Measurements from ENCODE around the gene TBK1.

TBK1 gene

DNA sequence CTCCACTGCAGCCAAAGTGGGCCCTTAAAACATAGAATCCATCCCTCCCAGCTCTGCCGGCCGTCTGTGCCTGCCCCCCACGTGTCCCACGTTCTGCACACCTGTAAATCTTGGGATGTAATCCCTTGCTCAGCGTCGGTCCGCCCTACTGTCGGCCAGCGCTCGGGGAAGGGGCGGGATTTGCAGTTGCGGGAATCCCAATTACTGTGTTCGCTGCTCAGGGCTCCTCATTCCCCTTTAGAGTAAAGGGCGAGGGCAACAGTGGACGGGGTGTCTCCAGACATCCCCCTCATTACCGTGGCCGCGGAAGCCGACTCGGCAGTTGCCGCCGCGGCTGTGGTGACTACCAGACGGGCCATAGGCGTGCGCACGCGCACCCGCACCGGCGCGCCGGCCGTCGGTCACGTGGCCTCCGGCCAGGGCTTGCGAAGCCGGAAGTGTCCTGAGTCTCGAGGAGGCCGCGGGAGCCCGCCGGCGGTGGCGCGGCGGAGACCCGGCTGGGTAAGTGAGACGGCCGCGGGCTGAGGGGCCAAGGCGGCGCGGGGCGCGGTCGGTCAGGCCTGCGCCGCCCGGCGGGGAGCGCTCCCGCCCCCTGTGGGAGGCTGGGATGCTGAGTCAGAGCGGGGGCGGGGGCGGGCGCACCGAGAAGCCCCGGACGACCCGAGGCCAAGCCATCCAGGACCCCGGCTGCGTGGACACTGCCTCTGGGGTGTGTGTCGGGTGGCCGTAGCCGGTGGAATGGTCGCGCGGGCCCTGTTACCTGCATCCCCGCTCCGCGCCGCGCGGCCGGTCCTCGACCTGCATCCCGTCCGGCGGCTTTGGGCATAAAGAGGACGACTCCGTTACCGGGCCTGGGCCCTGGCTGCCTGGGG lies at the start of gene TBK1:
TBK1 (plus strand) TSS at position 434 of the 872 bp plus-strand sequence. CDS start 3,751 bp downstream, outside the sequence.
- peak; percentile 54 for DNase-seq

DNA sequence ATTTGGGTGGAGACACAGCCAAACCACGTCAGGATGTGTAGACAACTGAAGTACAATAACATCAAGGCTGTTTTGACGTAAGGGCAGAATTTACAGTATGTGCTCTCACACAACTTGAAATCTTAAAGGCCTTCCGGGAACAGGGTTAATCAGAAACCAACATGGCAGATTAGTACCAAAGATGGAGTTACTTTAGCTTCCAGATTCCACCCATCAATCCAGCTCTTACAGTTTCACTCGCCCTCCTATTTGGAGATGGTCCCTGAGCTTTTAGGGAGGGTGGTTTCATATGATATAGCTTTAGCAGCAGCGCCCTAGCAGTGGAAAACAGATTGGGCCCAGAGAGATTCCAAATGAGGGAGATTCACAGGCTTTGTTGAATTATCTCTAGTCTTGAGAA lies 49.7 kb upstream of the TBK1 start:
- no peak for DNase-seq

DNA sequence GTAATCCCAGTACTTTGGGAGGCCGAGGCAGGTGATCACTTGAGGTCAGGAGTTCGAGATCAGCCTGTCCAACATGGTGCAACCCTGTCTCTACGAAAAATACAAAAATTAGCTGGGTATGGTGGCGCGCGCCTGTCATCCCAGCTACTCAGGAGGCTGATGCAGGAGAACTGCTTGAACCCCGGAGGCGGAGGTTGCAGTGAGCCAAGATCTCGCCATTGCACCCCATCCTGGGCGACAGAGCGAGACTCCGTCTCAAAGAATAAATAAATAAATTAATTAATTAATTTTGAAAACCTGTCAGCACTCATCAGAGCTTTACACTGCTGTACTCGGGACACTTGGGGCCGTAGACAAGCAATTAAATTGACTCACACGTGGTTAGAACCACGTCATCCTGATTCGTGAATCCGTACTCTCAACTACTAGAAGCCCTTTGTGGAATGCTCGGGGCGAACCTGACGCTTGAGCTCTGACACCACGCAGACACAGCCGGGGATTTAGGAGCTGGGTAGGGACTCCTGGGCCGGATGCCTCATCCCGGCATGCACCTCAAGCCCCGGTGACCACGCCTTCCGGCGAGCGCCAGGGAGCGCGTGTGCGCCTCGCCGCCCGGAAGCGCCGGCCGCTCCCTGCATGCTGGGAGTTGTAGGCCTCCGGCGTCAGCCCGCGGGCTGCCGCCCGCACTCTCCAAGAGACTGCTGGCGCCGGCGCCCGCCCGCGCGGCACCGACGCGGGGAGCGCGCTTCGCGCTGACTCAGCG lies 48.0 kb upstream of the TBK1 start, which contains the start of gene XPOT:
XPOT (plus strand) TSS at position 686 of the 763 bp plus-strand sequence. CDS start 5,644 bp downstream, outside the sequence.
- peak; percentile 93 for DNase-seq

DNA sequence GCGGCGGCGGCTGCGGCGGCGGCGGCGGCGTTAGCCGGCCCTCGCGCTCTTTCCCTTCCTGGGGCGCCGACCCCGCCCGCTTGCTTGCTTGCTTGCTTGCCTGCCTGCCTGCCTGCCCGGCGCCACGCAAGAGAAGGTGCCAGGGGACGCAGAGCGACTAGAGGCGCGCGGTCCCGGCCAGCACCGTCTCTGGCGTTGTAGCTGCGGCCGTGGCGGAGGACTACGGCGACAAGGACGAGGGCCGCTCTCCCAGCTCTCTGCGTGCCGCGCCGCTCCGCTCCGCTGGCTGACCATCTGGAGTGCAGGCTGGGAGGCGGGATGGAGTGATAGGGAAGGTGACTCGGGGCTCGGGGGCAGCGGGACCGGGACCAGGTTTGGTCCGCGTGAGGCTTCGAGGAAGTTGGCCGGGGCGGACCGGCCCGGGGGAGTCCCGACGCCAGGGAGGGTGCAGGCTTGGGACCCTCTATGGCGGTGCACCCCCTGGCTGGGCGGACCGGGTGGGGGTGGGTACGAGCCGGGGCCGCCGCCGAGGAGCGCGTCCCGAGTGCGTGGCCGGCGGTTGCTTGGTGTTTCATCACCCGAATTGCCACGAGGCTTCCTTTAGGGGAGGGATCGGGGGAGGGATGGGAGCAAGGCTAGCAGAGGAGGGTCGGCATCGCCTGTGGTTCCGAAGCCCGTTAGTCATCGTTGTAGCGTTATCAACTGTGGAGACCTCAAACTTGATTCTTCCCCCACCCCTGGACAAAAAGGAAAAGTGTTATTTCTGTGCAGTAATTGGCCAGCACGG lies 47.3 kb upstream of the TBK1 start:
- DNase-seq, result peak; percentile 76

DNA sequence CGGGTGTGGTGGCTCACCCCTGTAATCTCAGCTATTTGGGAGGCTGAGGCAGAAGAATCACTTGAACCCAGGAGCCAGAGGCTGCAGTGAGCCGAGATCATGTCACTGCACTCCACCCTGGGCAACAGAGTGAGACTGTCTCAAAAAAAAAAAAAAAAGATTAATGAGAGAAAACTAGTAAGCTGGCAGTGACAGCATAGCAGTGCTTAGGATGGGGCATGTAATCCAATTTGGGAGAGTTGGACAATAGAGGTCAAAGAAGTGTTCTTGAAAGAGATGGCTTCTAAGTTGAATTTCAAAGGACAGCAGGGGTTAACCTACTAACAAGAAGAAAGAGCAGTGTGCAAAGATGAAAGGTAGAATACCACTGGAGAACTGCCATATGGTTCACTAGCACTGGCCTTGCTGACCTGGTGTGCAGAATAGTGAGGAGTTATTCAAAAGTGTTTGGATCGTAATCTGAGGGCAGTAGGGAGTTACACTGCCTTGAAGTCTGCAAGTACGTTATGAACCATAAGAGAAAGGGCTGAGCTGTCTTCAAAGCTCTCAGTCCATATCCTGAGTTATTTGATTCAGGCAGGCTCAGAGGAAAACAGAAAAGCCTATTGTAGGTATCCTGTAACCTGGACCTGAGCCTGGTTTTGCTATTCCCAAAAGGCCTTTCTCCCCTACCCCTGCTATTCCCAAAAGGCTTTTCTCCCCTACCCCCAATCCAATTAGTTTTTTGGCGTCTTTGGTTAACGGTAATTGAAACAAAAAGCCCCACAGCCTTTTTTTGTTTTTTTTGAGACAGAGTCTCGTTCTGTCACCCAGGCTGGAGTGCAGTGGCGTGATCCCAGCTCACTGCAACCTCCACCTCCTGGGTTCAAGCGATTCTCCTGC lies 44.3 kb upstream of the TBK1 start:
- DNase-seq, result no peak

DNA sequence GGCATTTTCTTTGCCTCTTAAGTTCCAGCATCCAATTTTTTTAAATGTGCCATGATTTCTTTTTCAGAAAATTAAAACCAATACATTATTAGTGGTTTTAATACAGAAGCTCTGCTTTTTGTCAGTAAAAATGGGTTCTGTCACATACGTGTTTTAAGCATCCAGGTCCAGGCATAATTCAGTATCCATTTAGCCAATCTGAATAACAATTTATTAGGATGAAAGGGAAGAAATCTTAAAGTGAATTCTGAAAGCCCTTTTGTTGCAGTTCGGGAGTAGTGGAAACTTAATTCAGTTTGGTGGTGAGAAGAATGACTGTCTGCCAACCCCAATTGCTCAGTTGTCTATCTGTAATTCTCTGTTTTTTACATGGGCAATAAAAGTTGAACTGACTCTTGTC lies 40.5 kb upstream of the TBK1 start:
- DNase-seq, result no peak

DNA sequence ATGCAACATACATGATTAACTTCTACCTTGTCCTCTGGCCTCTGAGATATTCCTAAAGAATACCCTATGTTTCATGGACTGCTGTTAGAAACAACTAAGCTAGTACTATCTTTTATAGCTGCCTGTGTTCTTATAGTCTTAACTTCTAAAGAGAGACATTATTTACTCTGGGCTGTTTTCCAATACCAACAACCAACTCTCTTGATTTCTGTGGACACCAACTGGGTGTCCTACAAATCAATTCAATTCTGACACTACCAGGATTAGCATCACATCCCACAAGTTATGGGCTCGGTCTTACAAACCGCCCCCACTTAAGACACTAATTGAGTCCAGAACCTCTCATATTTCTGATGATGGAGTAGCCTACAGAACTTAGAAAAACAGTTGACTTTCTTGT lies 39.5 kb upstream of the TBK1 start:
- no peak for DNase-seq

DNA sequence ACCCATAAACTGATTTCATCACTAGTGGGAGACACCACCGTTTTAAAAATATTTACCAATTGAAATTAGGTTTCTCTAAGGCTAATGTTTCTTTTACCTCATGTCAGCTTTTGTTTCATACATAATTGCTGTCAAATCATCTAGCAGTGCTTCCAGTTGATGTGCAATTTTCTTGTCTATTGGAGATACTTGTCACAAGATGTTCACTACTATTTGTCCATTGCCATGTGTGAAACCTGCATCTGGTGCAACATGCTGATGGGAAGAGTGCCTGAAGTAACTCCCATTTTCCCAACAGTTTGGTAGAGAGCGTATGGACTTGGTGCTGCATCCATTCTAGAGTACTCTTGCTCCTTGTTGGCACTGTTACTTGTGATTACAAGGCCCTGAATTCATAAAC lies 38.0 kb upstream of the TBK1 start:
- DNase-seq, result no peak

DNA sequence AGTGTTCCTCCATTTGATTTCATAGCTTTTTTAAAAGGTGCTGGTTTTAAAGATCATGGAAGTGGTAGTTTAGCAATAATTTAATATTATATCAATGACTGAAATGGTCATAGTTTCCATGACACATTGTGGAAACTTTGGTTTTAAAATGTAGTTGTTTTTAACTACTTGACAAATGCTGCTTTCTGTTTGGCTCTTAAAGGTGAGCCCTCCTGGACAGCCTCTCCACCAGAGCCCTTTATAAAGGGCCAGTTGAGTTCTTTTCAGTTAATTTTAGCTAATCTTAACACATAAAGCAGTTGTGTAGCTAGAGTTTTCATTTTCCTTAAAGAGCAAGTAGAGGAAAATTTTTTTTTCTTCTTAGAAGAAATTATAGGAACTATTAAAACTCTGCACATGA lies 33.7 kb upstream of the TBK1 start:
- DNase-seq, result no peak

DNA sequence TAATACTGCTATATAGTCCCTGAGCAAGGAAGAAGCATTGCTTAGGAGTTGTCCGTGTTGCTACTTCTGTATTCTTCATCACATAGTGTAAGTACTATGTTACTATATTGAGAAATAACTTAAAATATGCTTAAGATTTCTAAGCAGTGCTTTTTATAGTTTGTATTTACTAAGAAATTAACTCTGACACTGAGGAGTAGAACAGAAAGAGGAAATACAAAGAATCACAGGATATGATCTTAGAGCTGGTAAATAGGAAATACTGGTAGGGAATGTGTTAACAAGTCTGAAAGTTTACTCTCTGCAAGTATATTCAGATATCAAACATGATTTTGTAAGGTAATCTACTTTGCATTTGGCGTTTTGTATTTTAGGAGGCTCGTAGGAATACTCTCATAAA lies 32.2 kb upstream of the TBK1 start:
- no peak for DNase-seq

DNA sequence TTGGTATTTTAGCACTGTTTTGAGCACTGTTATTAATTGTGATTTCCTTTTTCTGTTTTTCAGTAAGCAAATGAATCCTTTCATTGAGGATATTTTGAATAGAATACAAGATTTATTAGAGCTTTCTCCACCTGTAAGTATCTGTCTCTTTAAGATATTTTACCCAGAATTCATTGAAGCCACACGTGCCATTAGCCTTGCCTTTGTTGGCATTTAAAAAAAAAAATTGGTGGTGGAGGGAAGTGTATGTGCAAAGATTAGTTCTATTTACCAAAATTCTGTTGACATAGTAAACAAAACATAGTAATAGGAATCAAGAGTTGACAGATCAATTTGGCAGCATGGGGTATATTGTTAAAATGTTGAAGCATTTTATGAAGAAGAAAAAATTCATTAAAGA lies 23.9 kb upstream of the TBK1 start:
- no peak for DNase-seq

DNA sequence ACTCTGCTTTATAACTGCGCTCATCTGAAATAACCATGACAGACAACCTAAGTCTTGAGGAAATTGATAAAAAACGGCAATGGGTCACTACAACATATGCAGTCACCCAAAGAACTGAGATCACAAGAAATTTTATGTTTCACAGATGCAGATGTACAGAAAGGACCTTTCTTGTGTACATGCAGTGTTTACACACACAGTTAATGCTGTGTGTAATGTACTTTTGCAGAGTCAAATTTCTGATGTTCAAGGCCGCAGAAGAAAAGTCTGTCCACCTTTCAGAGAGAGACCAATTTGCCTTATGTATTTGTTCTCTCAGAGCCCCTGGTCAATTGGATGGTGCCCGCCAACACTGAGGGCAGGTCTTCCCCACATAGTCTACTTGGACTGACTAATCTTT lies 23.0 kb upstream of the TBK1 start:
- no peak for DNase-seq

DNA sequence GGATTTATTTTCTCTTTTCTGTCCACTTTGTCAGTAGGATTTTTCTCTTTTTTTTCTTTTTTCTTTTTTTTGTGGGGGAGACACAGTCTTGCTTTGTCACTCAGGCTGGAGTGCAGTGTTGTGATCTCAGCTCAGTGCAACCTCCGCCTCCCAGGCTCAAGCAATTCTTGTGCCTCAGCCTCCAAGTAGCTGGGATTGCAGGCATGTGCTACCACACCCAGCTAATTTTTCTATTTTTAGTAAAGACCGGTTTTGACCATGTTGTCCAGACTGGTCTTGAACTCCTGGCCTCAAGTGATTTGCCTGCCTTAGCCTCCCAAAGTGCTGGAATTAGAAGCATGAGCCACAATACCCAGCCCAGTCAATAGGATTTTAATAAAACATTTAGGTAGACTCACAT lies 21.0 kb upstream of the TBK1 start:
- DNase-seq, result no peak

DNA sequence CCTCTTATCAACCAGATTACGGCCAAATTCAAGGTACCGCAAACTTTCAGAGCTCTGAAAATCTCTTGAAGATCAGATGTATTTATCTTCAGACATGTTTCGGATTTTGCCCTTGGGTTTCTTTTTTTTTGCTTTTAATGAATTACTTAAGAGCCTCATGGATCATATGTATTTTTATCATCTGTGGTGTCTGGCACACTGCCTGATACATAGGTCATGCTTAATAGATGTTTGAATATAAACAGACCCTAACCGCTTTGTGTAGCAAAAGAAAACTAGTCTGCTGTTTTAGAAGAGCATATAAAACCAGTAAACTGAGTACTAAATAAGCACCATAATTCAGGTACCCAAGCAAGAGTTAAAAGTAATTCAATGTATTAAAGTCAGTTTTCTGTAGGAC lies 20.1 kb upstream of the TBK1 start:
- DNase-seq, result no peak

DNA sequence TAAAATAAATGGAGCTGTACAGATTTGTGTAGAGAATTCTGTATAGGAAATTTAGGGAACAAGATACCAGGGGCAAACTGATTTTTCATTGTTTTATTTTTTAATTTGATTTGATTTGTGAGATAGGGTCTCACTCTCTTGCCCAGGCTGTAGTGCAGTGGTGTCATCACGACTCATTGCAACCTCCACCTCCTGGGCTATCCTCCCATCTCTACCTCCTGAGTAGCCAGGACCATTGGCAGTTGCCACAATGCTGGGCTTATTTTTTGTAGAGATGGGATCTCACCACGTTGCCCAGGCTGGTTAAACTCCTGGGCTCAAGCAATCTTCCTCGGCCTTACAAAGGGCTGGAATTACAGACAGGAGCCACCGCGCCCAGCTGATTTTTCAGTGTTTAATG lies 18.0 kb upstream of the TBK1 start:
- DNase-seq, result no peak

DNA sequence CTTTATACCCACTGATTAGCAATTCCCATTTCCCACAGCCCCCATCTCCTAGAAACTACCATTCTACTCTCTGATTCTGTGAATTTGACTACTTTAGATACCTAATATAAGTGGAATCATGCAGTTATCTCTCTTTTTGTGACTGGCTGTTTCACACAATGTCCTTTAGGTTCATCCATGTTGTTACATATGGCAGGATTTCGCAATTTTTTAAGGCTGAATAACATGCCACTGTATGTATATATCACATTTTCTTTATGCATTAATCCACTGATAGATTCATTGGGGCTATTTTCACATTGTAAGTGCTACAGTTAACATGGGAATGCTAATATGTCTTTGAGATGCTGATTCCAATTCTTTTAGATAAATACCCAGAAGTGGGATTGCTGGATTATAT lies 11.8 kb upstream of the TBK1 start:
- no peak for DNase-seq

DNA sequence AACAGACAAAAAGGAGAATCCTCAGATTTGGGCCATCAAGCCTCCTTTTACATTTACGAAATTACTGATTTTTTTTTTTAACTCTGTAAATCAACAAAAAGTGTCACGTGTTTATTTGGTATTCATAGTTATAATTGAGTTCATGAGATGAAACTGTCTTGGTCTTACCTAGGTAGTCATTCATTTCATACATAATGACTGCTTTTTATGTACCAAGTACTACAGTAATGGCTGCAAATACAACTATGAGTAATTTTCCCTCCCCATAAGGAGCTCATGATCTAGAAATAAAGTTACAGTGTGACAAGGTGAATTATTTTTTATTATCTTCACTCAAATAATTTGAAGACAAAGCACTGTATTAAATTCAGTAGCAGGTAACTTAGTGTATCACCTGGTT lies 6.4 kb upstream of the TBK1 start:
- no peak for DNase-seq

DNA sequence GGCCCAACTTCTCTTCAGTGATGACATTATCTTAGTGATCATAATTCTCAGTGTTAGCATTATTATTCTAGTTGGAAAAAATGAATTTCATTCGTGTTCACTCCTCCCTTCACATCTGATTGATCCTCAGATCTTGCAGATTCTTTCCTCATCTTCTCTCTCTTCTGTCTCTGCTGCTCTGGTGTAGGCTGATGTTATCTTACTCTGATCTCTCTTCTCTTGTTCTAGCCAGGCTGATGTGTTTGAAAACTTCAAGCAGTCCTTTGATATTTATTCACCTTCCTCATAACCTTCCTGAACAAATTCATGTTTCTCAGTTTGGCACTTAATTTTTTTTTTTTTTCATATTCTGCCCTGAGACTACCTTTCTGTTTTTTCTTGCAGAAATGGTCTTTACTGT lies 5.6 kb upstream of the TBK1 start:
- no peak for DNase-seq

DNA sequence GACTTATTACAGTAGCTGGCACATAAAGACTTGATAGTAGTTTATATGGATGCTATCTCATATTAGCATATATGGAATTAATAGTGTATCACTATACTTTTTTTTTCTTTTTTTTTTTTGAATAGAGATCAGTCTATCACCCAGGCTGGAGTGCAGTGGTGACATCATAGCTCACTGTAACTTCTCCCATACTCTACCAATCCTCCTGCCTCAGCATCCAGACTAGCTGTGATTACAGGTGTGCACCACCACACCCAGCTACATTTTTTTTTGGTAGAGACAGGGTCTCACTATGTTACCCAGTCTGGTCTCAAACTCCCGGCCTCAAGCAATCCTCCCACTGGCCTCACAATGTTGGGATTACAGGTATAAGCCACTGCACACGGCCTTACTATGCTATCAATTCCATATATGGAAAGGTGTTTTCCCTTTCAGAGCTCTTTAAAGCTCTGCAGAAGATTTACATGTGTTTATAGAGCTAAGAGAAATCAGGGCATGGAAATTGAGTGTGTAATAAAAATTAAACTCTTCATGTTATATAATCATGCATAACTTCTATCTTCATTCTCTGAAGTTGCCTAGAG lies 1.8 kb upstream of the TBK1 start:
- DNase-seq, result no peak

DNA sequence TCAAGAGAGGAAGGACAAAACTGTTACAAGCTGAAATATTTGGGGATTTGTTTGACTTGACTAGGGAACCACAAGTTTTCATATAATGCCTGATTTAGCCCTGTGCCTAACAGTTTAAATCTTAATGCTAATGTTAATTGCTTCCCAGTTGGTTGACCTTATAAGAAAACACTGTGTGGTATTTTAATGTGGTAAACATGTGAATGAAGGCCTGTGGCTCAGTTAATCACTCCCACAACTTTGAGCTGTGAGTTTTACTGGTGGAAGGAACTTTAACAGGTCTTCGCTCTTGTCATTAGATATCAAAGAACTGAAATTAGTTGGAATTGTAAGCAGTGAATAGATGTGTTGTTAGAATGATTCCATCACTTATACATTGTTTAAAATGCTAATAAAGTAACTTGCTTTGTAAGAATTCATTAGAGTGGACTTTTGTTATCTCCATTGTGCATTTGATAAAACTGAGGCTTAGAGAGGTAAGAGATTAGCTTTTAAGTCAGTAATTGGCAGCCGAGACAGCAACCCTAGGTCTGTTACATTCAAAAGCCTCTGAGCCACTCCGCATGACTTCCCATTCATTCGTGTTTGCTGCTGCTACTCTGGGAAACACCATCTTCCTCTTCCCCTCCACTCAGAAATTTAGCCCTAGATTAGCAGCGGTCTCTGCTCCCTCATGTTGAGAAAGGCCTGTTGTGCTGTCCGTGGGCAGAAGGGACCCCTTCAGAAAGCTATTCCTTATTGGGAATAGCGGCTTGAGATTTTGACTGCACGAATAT lies 1.0 kb upstream of the TBK1 start:
- no peak for DNase-seq
